GM19023 (cell line): ENCODE measurements around the gene CTNNBL1.
A peak's percentile ranks its signal among the peaks of the same experiment; 100 is the strongest.

Source experiments
- ATAC-seq: cut with Tn5 transposase; IDR thresholded peaks from one replicate; pipeline ENCODE4 v1.9.1; 2021; ENCODE audit warnings: mild to moderate bottlenecking, moderate library complexity; ENCODE audit not compliant: unreplicated experiment

CTNNBL1 gene

GRCh38 chr20:37913567-37914366, 219.9 kb downstream of the CTNNBL1 start:
- ATAC-seq: no peak

DNA sequence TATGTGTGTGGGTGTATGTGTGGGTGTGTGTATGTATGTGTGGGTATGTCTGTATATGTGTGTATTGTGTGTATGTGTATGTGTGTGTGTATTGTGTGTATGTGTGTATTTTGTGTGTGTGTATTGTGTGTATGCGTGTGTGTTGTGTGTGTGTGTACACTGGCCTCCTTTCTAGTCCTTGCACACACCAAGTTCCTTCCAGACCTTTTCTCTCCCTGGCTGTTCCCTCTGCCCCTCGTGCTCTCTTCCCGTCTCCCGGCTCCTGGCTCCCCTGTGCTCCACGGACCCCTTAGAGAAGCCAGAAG, 220.5 kb downstream of the CTNNBL1 start:
- ATAC-seq: no peak

DNA sequence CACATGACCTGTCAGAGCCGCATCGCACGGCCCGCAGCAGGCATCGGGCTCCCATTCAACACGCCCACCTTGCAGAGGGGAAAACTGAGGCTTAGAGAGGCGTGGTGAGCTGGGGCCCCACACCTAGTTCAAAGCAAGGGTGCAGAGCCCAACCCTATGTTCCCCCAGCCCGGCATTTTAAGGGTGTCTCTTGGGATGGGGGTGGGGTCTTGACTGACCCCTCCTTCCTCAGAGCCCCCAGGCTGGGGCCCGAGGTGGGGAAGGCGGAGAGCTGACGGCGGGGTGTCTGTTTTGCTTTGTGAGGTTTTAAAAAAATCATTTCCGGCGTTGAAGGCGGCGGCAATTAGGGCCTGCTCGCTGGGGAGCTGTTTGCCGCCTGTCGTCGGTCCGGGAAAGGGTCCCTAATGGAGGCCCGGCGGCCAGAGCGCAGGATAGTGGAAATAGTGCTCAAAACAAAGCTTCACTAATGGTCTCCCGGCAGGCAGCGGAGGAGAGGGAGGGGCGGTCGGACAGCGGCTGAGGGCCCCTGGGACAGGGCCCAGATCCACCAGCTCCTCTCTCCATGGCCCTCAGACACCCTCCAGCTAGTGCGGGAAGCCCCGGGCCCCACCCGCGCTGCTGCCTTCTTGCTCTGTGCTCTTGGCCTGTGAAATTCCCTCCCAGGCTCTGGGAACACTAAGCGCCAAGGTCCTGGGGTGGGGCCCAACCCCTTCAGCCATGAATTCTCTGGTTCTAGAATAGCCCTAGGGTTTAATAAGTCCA, 221.0 kb downstream of the CTNNBL1 start:
- ATAC-seq: no peak

DNA sequence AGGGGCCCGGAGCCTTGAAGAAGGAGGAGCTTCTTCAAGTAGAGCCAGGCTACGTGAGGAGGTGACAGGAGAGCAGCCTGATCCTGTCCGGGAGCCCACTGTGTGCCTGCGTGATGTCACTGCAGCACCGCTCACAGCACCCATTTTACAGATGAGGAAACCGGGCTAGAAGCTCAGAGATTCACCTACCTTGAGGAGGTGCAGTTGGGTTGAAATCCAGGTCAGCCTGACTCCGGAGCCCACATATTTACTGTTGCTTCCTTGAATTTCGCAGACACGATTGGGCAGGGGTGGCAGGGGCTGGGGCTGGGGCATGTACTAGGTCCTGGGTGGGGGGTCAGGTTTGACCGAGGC, 221.6 kb downstream of the CTNNBL1 start:
- ATAC-seq: no peak

- ATAC-seq: no peak
These were observed 222.2 kb downstream of the CTNNBL1 start for GRCh38 chr20:37915800-37916570.

DNA sequence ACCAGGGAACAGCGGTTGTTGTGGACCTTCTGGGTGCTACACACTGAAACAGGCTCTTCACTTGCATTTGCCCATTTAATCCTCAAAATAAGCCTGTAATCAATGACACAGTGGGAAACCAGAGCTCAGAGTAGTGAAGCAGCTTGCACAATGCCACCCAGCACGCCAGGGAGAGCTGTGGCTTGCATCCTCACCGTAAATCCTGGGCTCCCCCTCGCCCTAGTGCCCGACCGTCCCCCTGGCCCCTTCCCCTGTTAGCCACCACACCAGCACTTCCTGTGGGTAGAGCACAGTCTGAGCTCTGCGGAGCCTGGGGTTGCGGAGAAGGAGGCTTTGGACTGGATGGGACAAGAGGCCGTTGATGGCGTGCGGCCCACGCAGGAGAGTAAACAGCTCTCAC, 223.6 kb downstream of the CTNNBL1 start:
- no peak for ATAC-seq

- no peak for ATAC-seq
These were observed 224.2 kb downstream of the CTNNBL1 start for GRCh38 chr20:37918035-37918434.

DNA sequence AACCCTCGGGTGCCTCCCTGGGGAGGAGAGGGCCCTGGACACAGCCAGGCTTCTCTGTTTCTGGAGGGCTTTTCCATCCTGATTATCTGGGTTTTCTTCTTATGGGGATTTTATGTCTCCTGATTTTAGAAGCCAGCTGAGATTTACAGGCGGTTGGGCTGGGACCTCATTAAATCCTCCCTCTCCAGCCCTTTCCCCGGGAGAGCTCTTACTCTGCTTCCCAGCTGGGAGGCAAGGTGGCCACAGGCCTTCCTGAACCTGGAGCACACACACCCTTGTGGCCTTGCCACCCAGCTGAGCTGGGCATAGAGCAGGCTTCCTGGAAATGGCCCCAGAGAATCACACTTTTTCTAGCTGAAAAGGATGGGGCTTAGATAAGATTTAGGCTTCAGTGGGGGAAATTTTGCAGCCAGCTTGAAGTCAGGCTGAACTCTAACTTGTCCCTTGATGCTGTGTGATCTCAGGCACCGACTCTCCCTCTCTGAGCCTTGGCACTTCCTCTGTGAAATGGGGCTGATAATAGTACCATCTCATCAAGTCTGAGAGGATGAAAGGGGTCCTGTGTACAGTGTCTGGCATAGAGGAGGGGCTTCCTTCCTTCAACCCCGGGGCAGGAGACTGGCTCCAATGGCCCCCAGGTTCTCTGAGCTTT, 225.7 kb downstream of the CTNNBL1 start:
- no peak for ATAC-seq

GRCh38 chr20:37920270-37920669, 226.4 kb downstream of the CTNNBL1 start:
- ATAC-seq: no peak

GRCh38 chr20:37920679-37921322, 227.0 kb downstream of the CTNNBL1 start:
- no peak for ATAC-seq

DNA sequence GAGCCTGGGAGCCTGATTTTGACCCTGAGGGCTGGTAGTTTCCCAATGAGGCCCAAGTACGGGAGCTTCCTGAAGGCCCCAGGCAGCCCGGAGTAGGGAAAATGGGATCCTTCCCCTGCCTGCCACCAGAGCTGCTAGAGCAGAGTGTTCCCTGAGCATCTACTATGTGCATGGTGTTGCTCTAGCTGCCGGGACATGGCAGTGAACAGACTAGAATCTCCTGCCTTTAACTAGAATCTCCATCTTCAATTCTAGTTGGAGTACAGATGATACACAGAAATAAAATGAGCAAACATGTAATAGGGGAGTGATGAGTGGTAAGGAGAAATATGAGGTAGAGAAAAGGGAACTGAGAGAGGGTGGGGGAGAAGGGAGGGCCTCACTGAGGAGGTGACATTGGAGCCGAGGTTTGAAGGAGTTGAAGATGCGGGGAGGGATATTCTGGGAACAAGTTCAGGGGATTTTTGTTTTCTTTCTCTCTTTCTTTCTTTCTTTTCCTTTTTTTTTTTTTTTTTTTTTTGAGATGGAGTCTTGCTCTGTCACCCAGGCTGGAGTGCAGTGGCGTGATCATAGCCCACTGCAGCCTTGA, 227.6 kb downstream of the CTNNBL1 start:
- ATAC-seq: peak; percentile 51
